A673 (cell line): ENCODE results near the gene IFITM5. TPM values are rescaled to one million over a fixed set of nuclear protein-coding genes. Genes with fewer than 3 reads are reported as not detected.

ENCODE experiments used
- BruUV-seq: library from RNA; stranded (reverse); fragments of 400-500 nt; replicated peaks from 2 replicates; lab custom pipeline; 2021; lab: Mats Ljungman, UMichigan
- CTCF ChIA-PET: fragments of 300-600 bp; sonication (Branson Sonifier 250); formaldehyde crosslinking; loops from one replicate; lab custom pipeline; 2022; ENCODE audit warnings: antibody characterized with exemption; lab: Charles Lee
- POLR2A ChIA-PET: fragments of 300-600 bp; sonication (Branson Sonifier 250); formaldehyde crosslinking; loops from one replicate; lab custom pipeline; 2022; ENCODE audit warnings: antibody characterized with exemption; ENCODE audit not compliant: low non-redundant PET; lab: Charles Lee
- DNase-seq: peaks from one replicate; pipeline ENCODE4 v3.0.0-alpha.2; 2015; ENCODE audit warnings: low spot score
- H3K27ac ChIP-seq: fragments of 200-600 bp; sonication (generic); 2 replicates; pipeline ENCODE4 v1.5.1; 2016; ENCODE audit warnings: mixed run types, low read depth, mild to moderate bottlenecking, mixed read lengths, antibody characterized with exemption, low read length; ENCODE audit not compliant: poor library complexity, severe bottlenecking
- H3K27me3 ChIP-seq: fragments of 200-600 bp; sonication (generic); replicated peaks from 2 replicates; pipeline ENCODE4 v1.6.1; 2017; ENCODE audit warnings: mixed run types, low read depth, mild to moderate bottlenecking, mixed read lengths, antibody characterized with exemption, low read length; ENCODE audit not compliant: insufficient read depth, poor library complexity
- H3K36me3 ChIP-seq: fragments of 200-600 bp; sonication (generic); 2 replicates; pipeline ENCODE4 v1.6.1; 2016; ENCODE audit warnings: mixed run types, mild to moderate bottlenecking, mixed read lengths, antibody characterized with exemption, low read length; ENCODE audit not compliant: insufficient read depth, poor library complexity, severe bottlenecking
- H3K4me1 ChIP-seq: fragments of 200-600 bp; sonication (generic); 2 replicates; pipeline ENCODE4 v1.6.1; 2017; ENCODE audit warnings: mixed run types, mild to moderate bottlenecking, mixed read lengths, antibody characterized with exemption, low read length; ENCODE audit not compliant: insufficient read depth, poor library complexity, severe bottlenecking
- H3K4me3 ChIP-seq: fragments of 200-600 bp; sonication (generic); 2 replicates; pipeline ENCODE4 v1.5.1; 2016; ENCODE audit warnings: low read depth, mixed run types, mild to moderate bottlenecking, mixed read lengths, low read length; ENCODE audit not compliant: poor library complexity, severe bottlenecking
- H3K9me3 ChIP-seq: fragments of 200-600 bp; sonication (generic); 2 replicates; pipeline ENCODE4 v1.6.1; 2016; ENCODE audit warnings: mixed run types, low read depth, mild to moderate bottlenecking, mixed read lengths, antibody characterized with exemption, low read length; ENCODE audit not compliant: poor library complexity, severe bottlenecking
- EZH2 ChIP-seq: fragments of 200-600 bp; sonication (generic); IDR thresholded peaks from 2 replicates; pipeline ENCODE4 v1.6.1; 2017; ENCODE audit warnings: borderline replicate concordance, low read depth, mild to moderate bottlenecking, mixed read lengths, antibody characterized with exemption, low read length; ENCODE audit not compliant: poor library complexity, severe bottlenecking
- intact Hi-C: fragments of 100-400 bp; cut with micrococcal nuclease; formaldehyde crosslinking; loops from one replicate; pipeline ENCODE4 v1.10.0; 2022; ENCODE audit not compliant: unreplicated experiment
- total RNA-seq: library from RNA; stranded (reverse); gene quantifications from 2 replicates; pipeline ENCODE4 v1.2.3, GENCODE V29; 2021
- TF ChIP-seq, protein P1 (sequence below): fragments of 300-800, 200-600 bp; sonication (generic); conservative IDR thresholded peaks from 2 replicates; pipeline ENCODE4 v1.5.1; 2017; ENCODE audit warnings: low read depth, mild to moderate bottlenecking, antibody characterized with exemption, low read length, moderate library complexity, mixed read lengths

Gene IFITM5
- total RNA-seq, 1 experiment from 2014 or later: not detected

DNA sequence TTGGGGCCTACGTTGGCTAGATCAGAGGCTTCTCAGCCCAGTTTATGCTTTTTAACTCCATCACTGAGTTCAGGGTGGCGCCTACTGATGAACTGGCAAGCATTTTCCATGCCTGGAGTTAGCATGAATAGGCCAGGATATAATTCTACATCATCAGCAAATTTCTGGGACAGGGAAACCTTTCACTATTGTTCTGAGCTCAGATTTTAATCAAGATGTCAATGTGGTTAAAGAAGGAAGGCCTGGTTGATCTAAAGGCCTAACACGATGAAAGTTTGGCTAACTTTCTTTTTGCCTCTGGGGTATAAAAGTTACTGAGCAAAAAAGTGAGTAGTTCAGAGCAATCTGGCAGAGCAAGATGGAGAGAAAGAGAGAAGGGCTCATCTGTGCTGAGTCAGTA is 43.0 kb upstream of the IFITM5 start:
- no peak overlapping the region for H3K27ac ChIP-seq
- intact Hi-C loops: no loop called here
- H3K4me3 ChIP-seq: no peak overlapping the region
- ChIA-PET POLR2A (no interaction called here), CTCF (no interaction called here)
- H3K4me1 ChIP-seq: no peaks in the 10 kb centered on the region
- no peaks in the 10 kb centered on the region for H3K27me3 ChIP-seq
- H3K36me3 ChIP-seq: no peaks in the 10 kb centered on the region
- no peaks in the 10 kb centered on the region for H3K9me3 ChIP-seq
- TF ChIP-seq, protein P1, sequence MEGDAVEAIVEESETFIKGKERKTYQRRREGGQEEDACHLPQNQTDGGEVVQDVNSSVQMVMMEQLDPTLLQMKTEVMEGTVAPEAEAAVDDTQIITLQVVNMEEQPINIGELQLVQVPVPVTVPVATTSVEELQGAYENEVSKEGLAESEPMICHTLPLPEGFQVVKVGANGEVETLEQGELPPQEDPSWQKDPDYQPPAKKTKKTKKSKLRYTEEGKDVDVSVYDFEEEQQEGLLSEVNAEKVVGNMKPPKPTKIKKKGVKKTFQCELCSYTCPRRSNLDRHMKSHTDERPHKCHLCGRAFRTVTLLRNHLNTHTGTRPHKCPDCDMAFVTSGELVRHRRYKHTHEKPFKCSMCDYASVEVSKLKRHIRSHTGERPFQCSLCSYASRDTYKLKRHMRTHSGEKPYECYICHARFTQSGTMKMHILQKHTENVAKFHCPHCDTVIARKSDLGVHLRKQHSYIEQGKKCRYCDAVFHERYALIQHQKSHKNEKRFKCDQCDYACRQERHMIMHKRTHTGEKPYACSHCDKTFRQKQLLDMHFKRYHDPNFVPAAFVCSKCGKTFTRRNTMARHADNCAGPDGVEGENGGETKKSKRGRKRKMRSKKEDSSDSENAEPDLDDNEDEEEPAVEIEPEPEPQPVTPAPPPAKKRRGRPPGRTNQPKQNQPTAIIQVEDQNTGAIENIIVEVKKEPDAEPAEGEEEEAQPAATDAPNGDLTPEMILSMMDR: no peak
- no peak for TF ChIP-seq EZH2
- no peak for DNase-seq
- BruUV-seq: no TSS peak

DNA sequence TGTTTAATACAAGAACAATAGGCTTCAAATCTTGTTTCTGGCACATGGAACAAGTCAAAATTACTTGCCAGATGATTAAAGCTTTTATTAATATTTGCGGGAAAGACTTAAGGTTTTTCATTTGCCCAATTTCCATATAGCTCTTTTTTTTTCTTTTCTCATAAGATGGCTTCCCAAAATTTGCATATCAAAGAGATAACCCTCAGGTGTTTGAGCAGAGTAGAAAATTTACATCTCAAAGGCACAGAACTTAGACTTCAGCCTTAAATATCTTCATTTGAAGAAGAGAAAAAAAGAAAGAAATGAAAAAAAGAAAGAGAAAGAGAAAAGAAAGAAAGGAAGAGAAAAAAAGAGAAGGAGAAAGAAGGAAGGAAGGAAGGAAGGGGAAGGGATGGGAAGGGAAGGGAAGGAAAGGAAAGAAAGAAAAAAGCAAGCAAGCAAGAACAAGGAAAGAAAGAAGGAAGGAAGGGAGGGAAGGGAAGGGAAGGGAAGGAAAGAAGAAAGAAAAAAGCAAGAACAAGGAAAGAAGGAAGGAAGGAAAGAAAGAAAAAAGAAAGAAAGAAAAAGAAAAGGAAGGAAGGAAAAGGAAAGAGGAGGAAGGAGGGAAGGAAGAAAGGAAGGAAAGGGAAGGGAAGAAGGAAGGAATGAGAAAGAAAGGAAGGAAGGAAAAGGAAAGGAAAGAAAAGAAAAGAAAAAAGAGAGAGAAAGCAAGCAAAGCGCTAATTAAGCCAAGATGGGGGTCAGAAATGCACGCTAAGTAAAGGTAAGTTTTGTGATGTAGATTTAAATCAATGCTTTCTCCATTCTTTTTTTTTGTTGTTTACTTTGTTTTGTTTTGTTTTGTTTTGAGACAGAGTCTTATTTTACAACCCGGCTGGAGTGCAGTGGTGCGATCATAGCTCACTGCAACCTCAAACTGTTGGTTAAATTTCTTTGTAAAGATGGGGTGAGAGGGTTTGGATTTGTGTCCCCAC is 41.5 kb upstream of the IFITM5 start:
- Histone ChIP-seq H3K4me1 (peaks cover 5% of the 10 kb centered on the region), H3K27me3 (no peaks in the 10 kb centered on the region), H3K27ac (no peak overlapping the region), H3K4me3 (no peak overlapping the region), H3K36me3 (no peaks in the 10 kb centered on the region), H3K9me3 (no peaks in the 10 kb centered on the region)
- ChIA-PET CTCF (no interaction called here), POLR2A (no interaction called here)
- DNase-seq: no peak
- intact Hi-C loops: no loop called here
- TF ChIP-seq, protein P1: no peak
- no peak for TF ChIP-seq EZH2
- BruUV-seq: no TSS peak

DNA sequence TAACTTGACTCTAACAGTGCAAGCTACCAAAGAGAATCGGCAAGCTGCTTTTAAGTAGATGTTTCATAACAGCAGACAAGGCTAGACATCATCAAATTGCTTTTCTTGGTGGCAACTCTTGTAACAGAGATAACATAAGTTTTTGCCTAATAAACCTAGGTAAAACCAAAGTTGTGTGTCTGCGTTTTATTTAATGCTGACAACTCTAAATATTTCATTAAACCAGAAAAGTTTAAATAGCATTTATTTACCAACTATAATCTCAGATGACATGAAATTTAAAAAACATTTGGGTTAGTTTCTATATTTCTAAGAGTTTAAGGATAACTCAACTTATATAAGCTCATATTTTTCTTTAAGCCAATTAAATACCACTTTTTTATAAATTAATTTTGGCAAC is 40.6 kb upstream of the IFITM5 start:
- Histone ChIP-seq H3K4me1 (peaks cover 10% of the 10 kb centered on the region), H3K4me3 (no peak overlapping the region), H3K36me3 (no peaks in the 10 kb centered on the region), H3K27ac (no peak overlapping the region), H3K27me3 (no peaks in the 10 kb centered on the region), H3K9me3 (no peaks in the 10 kb centered on the region)
- ChIA-PET POLR2A (no interaction called here), CTCF (no interaction called here)
- TF ChIP-seq EZH2: no peak
- TF ChIP-seq, protein P1: no peak
- no peak for DNase-seq
- intact Hi-C loops: no loop called here
- BruUV-seq: no TSS peak
